Activated naive CD4-positive, alpha-beta T cell treated with Interleukin-2 at 50 U/mL for 16 hours (primary cell): ENCODE data around the gene LRIG1.

ENCODE experiments used
- DNase-seq: peaks from one replicate; pipeline ENCODE4 v3.0.0-alpha.2; 2020

Gene LRIG1

DNA sequence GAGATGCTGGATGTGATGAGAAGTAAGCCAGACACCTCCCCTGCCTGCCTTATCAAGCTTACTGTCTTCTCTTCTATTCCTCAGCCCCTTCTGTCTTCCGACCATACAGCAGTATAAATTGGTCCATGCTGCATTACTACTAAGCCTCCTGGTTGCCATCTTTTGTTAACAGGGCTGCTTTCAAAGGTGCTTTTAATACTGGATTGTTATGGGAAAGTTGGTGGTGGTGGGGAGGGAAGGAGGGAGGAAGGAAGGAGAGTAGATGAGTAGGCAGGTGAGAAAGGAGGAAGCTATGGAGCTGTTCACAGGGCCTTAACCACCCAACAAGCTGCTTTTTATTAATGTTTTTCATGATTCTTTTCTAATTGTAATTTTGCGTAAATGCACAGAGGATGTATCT lies 165.2 kb downstream of the LRIG1 start:
- no peak for DNase-seq
